Activated T-cell treated with anti-CD3 and anti-CD28 coated beads, Interleukin-2, amount 50 U/mL, for 72 hours (primary cell): ENCODE results near the gene ZNF665. TPM values are rescaled to one million over a fixed set of nuclear protein-coding genes. Genes with fewer than 3 reads are reported as not detected.
"Not testable (repeated sequence)": the region's sequence is repeated elsewhere in the genome, so short reads cannot be mapped to it uniquely, and the experiment has no call there.

Source experiments
- ATAC-seq, 2 donors: fragments of 150-1000 bp; cut with Tn5 transposase; replicated peaks in 1 of 2; 2 replicates each; pipeline ENCODE4 v1.10.0; 2021; ENCODE audit warnings: moderate library complexity in 2 of 2, mild to moderate bottlenecking in 1 of 2
- DNase-seq, 2 donors: peaks; one replicate each; pipeline ENCODE4 v3.0.0; 2021 to 2022; ENCODE audit warnings: mixed read lengths in 1 of 2
- H3K27ac Mint-ChIP-seq: one replicate; pipeline ENCODE4 v1.8.0; 2022; ENCODE audit warnings: mild to moderate bottlenecking, moderate library complexity, mixed read lengths
- H3K27me3 Mint-ChIP-seq: one replicate; pipeline ENCODE4 v1.8.0; 2022; ENCODE audit warnings: low read depth, mixed read lengths
- H3K36me3 Mint-ChIP-seq, 2 donors: one replicate each; pipeline ENCODE4 v1.8.0; 2022; ENCODE audit warnings: mixed read lengths in 2 of 2, mild to moderate bottlenecking in 1 of 2; ENCODE audit not compliant: insufficient read depth in 2 of 2
- H3K4me1 Mint-ChIP-seq: one replicate; pipeline ENCODE4 v1.8.0; 2022; ENCODE audit warnings: low read depth, mixed read lengths
- H3K4me3 Mint-ChIP-seq, 2 donors: one replicate each; pipeline ENCODE4 v1.8.0; 2022; ENCODE audit warnings: mild to moderate bottlenecking in 2 of 2, mixed read lengths in 2 of 2, moderate library complexity in 2 of 2
- H3K9me3 Mint-ChIP-seq, 2 donors: one replicate each; pipeline ENCODE4 v1.8.0; 2022; ENCODE audit warnings: mixed read lengths in 2 of 2
- total RNA-seq, 2 donors: library from RNA; stranded (reverse); gene quantifications; one replicate each; pipeline ENCODE4 v1.2.3, GENCODE V29; 2022

Gene ZNF665
- total RNA-seq, 2 donors from 2014 or later, result 5.6 to 6.5 TPM

DNA sequence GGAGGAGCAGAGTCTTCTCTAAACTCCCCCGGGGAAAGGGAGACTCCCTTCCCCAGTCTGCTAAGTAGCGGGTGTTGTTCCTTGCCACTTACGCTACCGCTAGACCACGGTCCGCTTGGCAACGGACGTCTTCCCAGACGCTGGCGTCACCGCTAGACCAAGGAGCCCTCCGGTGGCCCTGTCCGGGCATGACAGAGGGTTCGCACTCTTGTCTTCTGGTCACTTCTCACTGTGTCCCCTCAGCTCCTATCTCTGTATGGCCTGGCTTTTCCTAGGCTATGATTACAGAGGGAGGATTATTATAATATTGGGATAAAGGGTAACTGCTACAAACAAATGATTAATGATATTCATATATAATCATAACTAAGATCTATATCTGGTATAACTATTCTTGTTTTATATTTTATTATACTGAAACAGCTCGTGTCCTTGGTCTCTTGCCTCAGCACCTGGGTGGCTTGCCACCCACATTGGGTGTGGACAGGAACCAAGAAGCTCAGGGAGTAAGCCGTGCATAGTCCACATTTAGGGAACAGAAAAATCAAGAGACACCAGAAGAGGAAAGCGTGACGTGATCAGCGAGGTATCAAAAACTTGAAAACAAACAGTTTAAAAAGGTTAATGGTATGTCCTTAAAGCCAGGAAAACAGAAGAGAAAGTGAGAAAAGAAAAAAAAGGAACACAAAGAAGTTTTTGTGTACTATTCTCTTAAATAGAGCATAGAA lies 7.8 kb downstream of the ZNF665 start:
- H3K4me1 Mint-ChIP-seq, H3K27ac Mint-ChIP-seq, H3K27me3 Mint-ChIP-seq, H3K4me3 Mint-ChIP-seq, DNase-seq, ATAC-seq: not testable (repeated sequence)
- peaks cover 2 to 13% of the 10 kb centered on the region in 2 donors for H3K9me3 Mint-ChIP-seq
- peaks cover 19 to 31% of the 10 kb centered on the region in 2 donors for H3K36me3 Mint-ChIP-seq

DNA sequence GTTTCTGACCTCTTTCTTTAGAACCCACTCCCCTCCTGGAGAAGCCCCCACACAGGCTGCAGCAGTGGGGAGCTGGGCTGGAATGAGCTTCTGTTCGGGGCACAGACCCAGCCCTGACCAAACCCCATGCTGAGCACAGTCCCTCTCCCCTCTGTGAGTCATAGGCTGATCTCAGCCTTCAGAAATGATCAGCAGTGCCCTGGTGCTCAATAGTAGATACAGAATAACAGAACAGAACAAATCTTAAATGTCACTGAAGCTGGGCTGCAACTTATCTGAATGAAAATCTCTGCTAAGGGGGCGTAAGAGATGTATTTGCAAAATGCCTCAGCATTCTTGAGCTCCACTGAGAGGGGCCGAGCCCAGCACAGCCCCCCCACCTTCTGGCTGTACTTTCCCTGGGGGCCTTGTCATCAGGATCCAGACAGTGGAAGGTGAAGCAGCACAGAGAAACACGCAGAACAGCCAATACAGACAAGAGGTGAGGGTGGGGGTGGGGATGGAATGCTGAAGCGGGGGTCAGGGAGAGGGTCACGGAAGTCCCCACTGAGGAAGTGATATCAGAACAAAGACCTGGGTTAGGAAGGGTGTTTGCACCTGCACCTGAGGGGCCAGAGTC lies 9.9 kb downstream of the ZNF665 start:
- Mint-ChIP-seq H3K9me3 (peaks cover 1 to 15% of the 10 kb centered on the region in 2 donors), H3K4me3 (no peak overlapping the region), H3K36me3 (peaks cover 17 to 33% of the 10 kb centered on the region in 2 donors), H3K27ac (peak overlapping the region; percentile 22), H3K4me1 (no peaks in the 10 kb centered on the region), H3K27me3 (no peaks in the 10 kb centered on the region)
- no peak for DNase-seq
- no peak for ATAC-seq

DNA sequence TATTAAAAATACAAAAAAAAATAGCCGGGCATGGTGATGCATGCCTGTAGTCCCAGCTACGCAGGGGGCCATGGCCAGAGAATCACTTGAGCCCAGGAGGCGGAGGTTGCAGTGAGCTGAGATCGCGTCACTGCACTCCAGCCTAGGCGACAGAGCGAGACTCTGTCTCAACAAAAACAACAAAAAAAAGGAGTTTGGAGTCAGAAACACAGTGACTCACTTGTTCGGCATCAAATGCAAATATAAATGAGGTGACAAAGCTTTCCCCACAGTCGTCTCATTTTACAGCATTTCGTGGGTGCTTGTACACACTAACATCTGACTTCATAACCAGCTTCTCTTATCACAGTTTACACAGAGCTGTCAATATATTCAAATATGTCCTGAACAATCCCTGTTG lies 11.0 kb downstream of the ZNF665 start:
- no peak overlapping the region for H3K27ac Mint-ChIP-seq
- peaks cover 19 to 35% of the 10 kb centered on the region in 2 donors for H3K36me3 Mint-ChIP-seq
- H3K4me1 Mint-ChIP-seq, result no peaks in the 10 kb centered on the region
- H3K27me3 Mint-ChIP-seq, result no peaks in the 10 kb centered on the region
- peaks cover 4 to 22% of the 10 kb centered on the region in 2 donors for H3K9me3 Mint-ChIP-seq
- H3K4me3 Mint-ChIP-seq, result no peak overlapping the region
- DNase-seq (no peak), ATAC-seq (no peak)

DNA sequence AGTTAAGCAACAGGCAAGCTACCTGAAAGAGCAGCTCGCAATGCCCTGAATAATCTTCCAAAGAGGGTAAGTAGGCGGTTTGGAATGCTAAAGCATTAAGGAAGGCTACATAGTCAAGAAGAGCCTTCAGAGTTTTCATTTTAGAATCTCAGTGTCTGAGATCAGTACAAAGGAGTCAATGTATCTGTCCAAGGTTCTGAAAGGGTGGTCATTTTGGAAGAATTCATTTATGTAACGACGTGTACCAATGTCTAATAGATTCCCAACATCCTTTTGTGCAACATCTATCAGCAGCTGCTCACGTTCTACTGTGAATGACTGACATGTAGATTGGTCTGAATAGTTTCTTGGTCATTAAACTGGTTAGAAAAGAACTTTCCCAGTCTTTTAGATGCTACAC lies 15.2 kb downstream of the ZNF665 start:
- no peaks in the 10 kb centered on the region for H3K27me3 Mint-ChIP-seq
- no peak overlapping the region for H3K27ac Mint-ChIP-seq
- no peaks in the 10 kb centered on the region for H3K4me1 Mint-ChIP-seq
- peaks cover 13 to 30% of the 10 kb centered on the region in 2 donors for H3K9me3 Mint-ChIP-seq
- ATAC-seq, result no peak
- no peak for DNase-seq
- H3K36me3 Mint-ChIP-seq, result peaks cover 33 to 45% of the 10 kb centered on the region in 2 donors
- no peak overlapping the region for H3K4me3 Mint-ChIP-seq

GRCh38 chr19:53172889-53173288 lies 20.3 kb downstream of the ZNF665 start:
- no peak for ATAC-seq
- H3K4me3 Mint-ChIP-seq, result no peak overlapping the region
- no peak for DNase-seq
- H3K4me1 Mint-ChIP-seq, result no peaks in the 10 kb centered on the region
- peaks cover 13 to 19% of the 10 kb centered on the region in 2 donors for H3K9me3 Mint-ChIP-seq
- H3K27ac Mint-ChIP-seq, result no peak overlapping the region
- no peaks in the 10 kb centered on the region for H3K27me3 Mint-ChIP-seq
- peaks cover 31 to 44% of the 10 kb centered on the region in 2 donors for H3K36me3 Mint-ChIP-seq

DNA sequence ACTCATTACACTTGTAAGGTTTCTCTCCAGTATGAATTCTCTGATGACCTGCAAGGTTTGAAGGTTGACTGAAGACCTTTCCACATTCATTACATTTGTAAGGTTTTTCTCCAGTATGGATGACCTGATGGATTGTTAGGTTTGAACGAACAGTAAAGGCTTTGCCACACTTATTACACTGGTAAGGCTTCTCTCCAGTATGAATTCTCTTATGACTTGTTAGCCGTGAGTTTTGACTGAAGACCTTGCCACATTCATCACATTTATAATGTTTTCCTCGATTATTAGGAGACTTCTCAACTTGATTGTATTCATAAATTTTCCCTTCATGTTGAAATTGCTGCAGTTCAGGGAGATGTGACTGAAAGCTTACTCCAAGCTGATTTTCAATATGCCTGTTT lies 27.5 kb downstream of the ZNF665 start:
- H3K9me3 Mint-ChIP-seq, result peaks cover 13 to 22% of the 10 kb centered on the region in 2 donors

GRCh38 chr19:53161123-53161522 lies 32.0 kb downstream of the ZNF665 start:
- Mint-ChIP-seq H3K4me3 (no peak overlapping the region), H3K4me1 (peaks cover 18% of the 10 kb centered on the region), H3K9me3 (peaks cover 17 to 33% of the 10 kb centered on the region in 2 donors), H3K27ac (no peak overlapping the region), H3K36me3 (peaks cover 37 to 49% of the 10 kb centered on the region in 2 donors), H3K27me3 (no peaks in the 10 kb centered on the region)
- ATAC-seq (no peak), DNase-seq (no peak)

More for the DNA sequence above, 27.5 kb downstream of the ZNF665 start:
- Mint-ChIP-seq H3K27ac (no peak overlapping the region), H3K36me3 (peaks cover 29 to 46% of the 10 kb centered on the region in 2 donors), H3K4me1 (no peaks in the 10 kb centered on the region), H3K4me3 (no peak overlapping the region), H3K27me3 (no peaks in the 10 kb centered on the region)
- DNase-seq, result no peak
- no peak for ATAC-seq

DNA sequence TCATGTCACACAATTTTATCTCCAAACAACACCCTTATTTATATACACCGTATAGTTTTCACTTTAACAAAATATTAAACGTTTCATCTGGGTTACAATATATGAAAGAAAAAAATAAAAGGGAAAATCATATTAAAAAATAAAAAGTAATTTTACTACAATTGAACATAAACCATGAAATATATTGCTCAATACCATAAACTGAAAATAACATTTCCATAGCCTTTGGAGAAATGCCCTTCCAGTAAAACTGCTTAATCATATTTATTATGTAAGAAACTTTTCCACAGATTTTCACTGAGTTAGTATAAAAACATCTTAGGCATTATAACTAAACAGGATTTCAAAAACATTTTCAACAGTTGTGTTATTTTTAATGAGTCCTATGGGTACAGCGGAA lies 32.8 kb downstream of the ZNF665 start:
- ATAC-seq, result no peak
- Mint-ChIP-seq H3K4me3 (peak overlapping the region in 1 of 2 donors; percentile 47), H3K27me3 (no peaks in the 10 kb centered on the region), H3K27ac (no peak overlapping the region), H3K9me3 (peaks cover 12 to 27% of the 10 kb centered on the region in 2 donors), H3K36me3 (peaks cover 33 to 43% of the 10 kb centered on the region in 2 donors), H3K4me1 (peaks cover 18% of the 10 kb centered on the region)
- DNase-seq, result no peak

GRCh38 chr19:53158119-53158656 lies 35.0 kb downstream of the ZNF665 start:
- H3K36me3 Mint-ChIP-seq, result peaks cover 34 to 54% of the 10 kb centered on the region in 2 donors
- ATAC-seq (peak; percentile 38 to 50), DNase-seq (peak; percentile 34 to 45)
- peak overlapping the region; percentile 70 for H3K27ac Mint-ChIP-seq
- peak overlapping the region; percentile 73 to 89 for H3K4me3 Mint-ChIP-seq
- no peaks in the 10 kb centered on the region for H3K27me3 Mint-ChIP-seq
- peaks cover 18% of the 10 kb centered on the region for H3K4me1 Mint-ChIP-seq
- peaks cover 19 to 31% of the 10 kb centered on the region in 2 donors for H3K9me3 Mint-ChIP-seq

DNA sequence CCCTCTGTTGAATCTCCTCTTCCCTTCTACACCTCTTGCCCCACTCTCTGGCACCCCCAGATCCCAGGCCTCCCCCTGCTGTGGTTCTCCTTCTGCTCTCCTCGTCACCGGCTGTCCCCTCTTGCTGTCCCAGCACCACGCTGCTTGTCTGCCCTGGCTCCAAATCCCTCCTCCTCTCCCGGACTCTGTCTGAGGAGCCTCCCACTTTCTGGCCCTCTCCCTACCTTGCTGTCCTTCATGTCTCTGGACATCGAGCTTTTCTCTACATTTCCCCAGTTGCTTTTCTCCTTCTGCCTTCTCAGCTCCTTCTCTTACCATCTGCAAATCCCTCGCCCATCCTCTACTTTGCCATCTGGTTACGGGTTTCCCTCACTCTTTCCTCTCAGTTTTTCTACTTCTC lies 35.5 kb downstream of the ZNF665 start:
- H3K36me3 Mint-ChIP-seq, result peaks cover 38 to 54% of the 10 kb centered on the region in 2 donors
- H3K27ac Mint-ChIP-seq, result no peak overlapping the region
- H3K4me3 Mint-ChIP-seq, result peak overlapping the region; percentile 73 to 89

GRCh38 chr19:53156850-53157249 lies 36.3 kb downstream of the ZNF665 start:
- peaks cover 40 to 59% of the 10 kb centered on the region in 2 donors for H3K36me3 Mint-ChIP-seq
- no peak for ATAC-seq

More for the DNA sequence above, 35.5 kb downstream of the ZNF665 start:
- Mint-ChIP-seq H3K27me3 (no peaks in the 10 kb centered on the region), H3K4me1 (peaks cover 18% of the 10 kb centered on the region), H3K9me3 (peaks cover 19 to 29% of the 10 kb centered on the region in 2 donors)
- DNase-seq (peak in 1 of 2 donors; percentile 0), ATAC-seq (no peak)

DNA sequence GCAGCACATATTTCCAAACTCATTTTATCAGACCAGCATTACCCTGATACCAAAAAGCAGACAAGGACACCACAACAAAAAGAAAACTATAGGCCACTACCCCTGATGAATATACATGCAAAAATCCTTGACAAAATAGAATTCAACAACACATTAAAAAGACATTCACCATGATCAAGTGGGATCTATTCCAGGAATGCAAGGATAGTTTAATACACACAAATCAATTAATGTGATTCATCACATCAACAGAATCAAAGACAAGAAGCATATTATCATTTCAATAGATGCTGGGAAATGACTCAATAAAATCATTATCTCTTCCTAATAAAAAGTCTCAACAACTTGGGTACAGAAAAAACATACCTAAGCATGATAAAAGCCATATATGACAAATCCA lies 45.5 kb downstream of the ZNF665 start:
- H3K27ac Mint-ChIP-seq, result no peak overlapping the region
- no peak for DNase-seq
- no peaks in the 10 kb centered on the region for H3K27me3 Mint-ChIP-seq
- H3K36me3 Mint-ChIP-seq, result peaks cover 51 to 76% of the 10 kb centered on the region in 2 donors
- peaks cover 21 to 22% of the 10 kb centered on the region in 2 donors for H3K9me3 Mint-ChIP-seq
- H3K4me1 Mint-ChIP-seq, result no peaks in the 10 kb centered on the region
- H3K4me3 Mint-ChIP-seq, result no peak overlapping the region
- no peak for ATAC-seq

More at GRCh38 chr19:53156850-53157249, 36.3 kb downstream of the ZNF665 start:
- H3K27ac Mint-ChIP-seq, result peak overlapping the region; percentile 3
- DNase-seq, result no peak
- peak overlapping the region; percentile 73 to 89 for H3K4me3 Mint-ChIP-seq
- H3K27me3 Mint-ChIP-seq, result no peaks in the 10 kb centered on the region
- peaks cover 19 to 29% of the 10 kb centered on the region in 2 donors for H3K9me3 Mint-ChIP-seq
- H3K4me1 Mint-ChIP-seq, result peaks cover 18% of the 10 kb centered on the region

DNA sequence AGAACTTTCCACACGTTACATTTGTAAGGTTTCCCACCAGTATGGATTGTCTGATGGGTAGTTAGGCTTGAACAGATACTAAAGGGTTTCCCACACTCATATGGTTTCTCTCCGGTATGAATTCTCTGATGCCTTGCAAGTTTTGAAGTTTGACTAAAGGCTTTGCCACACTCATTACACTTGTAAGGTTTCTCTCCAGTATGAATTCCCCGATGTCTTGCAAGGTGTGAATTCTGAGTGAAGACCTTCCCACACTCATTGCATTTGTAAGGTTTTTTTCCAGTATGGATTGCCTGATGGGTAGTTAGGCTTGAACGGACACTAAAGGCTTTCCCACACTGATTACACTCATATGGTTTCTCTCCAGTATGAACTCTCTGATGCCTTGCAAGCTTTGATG lies 52.8 kb downstream of the ZNF665 start:
- DNase-seq, result no peak
- no peak for ATAC-seq

More for the DNA sequence above, 52.8 kb downstream of the ZNF665 start:
- Mint-ChIP-seq H3K4me3 (no peak overlapping the region), H3K9me3 (peaks cover 14 to 37% of the 10 kb centered on the region in 2 donors), H3K36me3 (peaks cover 37 to 55% of the 10 kb centered on the region in 2 donors), H3K4me1 (no peaks in the 10 kb centered on the region), H3K27me3 (no peaks in the 10 kb centered on the region), H3K27ac (no peak overlapping the region)
